ENCODE data around the gene SURF1. TPM values are rescaled to one million over a fixed set of nuclear protein-coding genes. Genes with fewer than 3 reads are reported as not detected.

SURF1 gene
- total and polyA plus RNA-seq, 9 of the 15 experiments (the other 6 are each of a cell fraction or from before 2014, with no cell fraction given): 16.1 to 31.3 (median 20.9) TPM

- peaks cover 0 to 7% of the 10 kb centered on the region in 2 experiments; a peak in 1 of 5 replicates for H3K27me3 ChIP-seq (ENCODE audit: control insufficient read depth in 2 of 2, insufficient read depth in 2 of 2, low read length in 2 of 2)
- no peak for ATAC-seq
- ChIA-PET POLR2A (interaction anchor here (0.6 to 1.9 kb wide), 3 partner anchors 22 to 61 kb away, joined by 3 to 6 read pairs (median 3); partner anchors contain the start of gene ABO), CTCF (ENCODE audit: low intra/inter-chr PET ratio) (no interaction called here)
- no peaks in the 10 kb centered on the region for H3K9me1 ChIP-seq (ENCODE audit: control insufficient read depth, insufficient read depth, low read length)
- H3K36me3 ChIP-seq (ENCODE audit: control insufficient read depth, insufficient read depth, low read length): no peaks in the 10 kb centered on the region
- H3K9me3 ChIP-seq (replicated peaks; ENCODE audit: control insufficient read depth, insufficient read depth, low read depth, low read length): peaks cover 4% of the 10 kb centered on the region
- in situ Hi-C loops (cut with MboI) (no loop called here), intact Hi-C loops (cut with micrococcal nuclease) (no loop called here)
- no peak for FAIRE-seq
- H3K4me3 ChIP-seq: no peak overlapping the region
- WGBS (ENCODE audit: insufficient coverage, low coverage, missing lambda C conversion rate): 58% methylated on average over 15 of the region's 16 CpGs
- H3K4me1 ChIP-seq (replicated peaks in 1 of 2; ENCODE audit: control insufficient read depth in 2 of 2, insufficient read depth in 2 of 2, low read length in 2 of 2): peaks cover 3 to 16% of the 10 kb centered on the region in 2 experiments; a peak in 3 of 5 replicates
- TF ChIP-seq ZNF561 (CRISPR knock-in tag; conservative IDR thresholded peaks at IDR 0.05): no peak
- TF ChIP-seq BCOR (IDR thresholded peaks at IDR 0.05): no peak
- no peak overlapping the region for H3K27ac ChIP-seq (ENCODE audit: extremely low read depth, low read depth, low read length)
- H4K20me1 ChIP-seq (replicated peaks; ENCODE audit: control insufficient read depth, insufficient read depth, low read length): no peaks in the 10 kb centered on the region
- H3K4me2 ChIP-seq (ENCODE audit: insufficient read depth, low read length): no peak overlapping the region
- no peak for DNase-seq (ENCODE audit: extremely low read depth in 1 of 4, low spot score in 3 of 4)
- no TSS peak for BruUV-seq (replicated peaks)
- H3K79me2 ChIP-seq (ENCODE audit: control insufficient read depth, insufficient read depth, low read length): no peaks in the 10 kb centered on the region
- H2AFZ ChIP-seq (ENCODE audit: low read depth, low read length): no peak overlapping the region
- no peak overlapping the region for H3K9ac ChIP-seq (ENCODE audit: insufficient read depth in 1 of 2, low read depth in 2 of 2, low read length in 2 of 2)
Observed at GRCh38 chr9:133307301-133307700, 49.0 kb downstream of the SURF1 start.

GRCh38 chr9:133306242-133307204 is 49.8 kb downstream of the SURF1 start:
- ChIA-PET CTCF (ENCODE audit: low intra/inter-chr PET ratio) (no interaction called here), POLR2A (interaction anchor here (0.6 to 1.9 kb wide), 5 partner anchors 19 to 253 kb away, joined by 3 to 6 read pairs (median 3); partner anchors contain the start of gene ABO)
- peak overlapping the region; percentile 76 for H2AFZ ChIP-seq (ENCODE audit: low read depth, low read length)
- no peaks in the 10 kb centered on the region for H4K20me1 ChIP-seq (replicated peaks; ENCODE audit: control insufficient read depth, insufficient read depth, low read length)
- H3K4me3 ChIP-seq: no peak overlapping the region
- H3K27me3 ChIP-seq (ENCODE audit: control insufficient read depth in 2 of 2, insufficient read depth in 2 of 2, low read length in 2 of 2): peaks cover 0 to 7% of the 10 kb centered on the region in 2 experiments; a peak in 1 of 5 replicates
- 0 out of 4 replicates have a peak overlapping the region, but pooled peaks of 1 of the 2 experiments have one; percentile 26 for H3K9ac ChIP-seq (ENCODE audit: insufficient read depth in 1 of 2, low read depth in 2 of 2, low read length in 2 of 2)
- no peaks in the 10 kb centered on the region for H3K9me1 ChIP-seq (ENCODE audit: control insufficient read depth, insufficient read depth, low read length)
- H3K4me2 ChIP-seq (ENCODE audit: insufficient read depth, low read length): 0 out of 2 replicates have a peak overlapping the region, but pooled peaks have one; percentile 37
- H3K9me3 ChIP-seq (replicated peaks; ENCODE audit: control insufficient read depth, insufficient read depth, low read depth, low read length): peaks cover 4% of the 10 kb centered on the region
- DNase-seq (ENCODE audit: extremely low read depth in 1 of 4, low spot score in 3 of 4) (peak in 2 of 4 experiments; percentile 24 to 28), FAIRE-seq (no peak), ATAC-seq (peak; percentile 53; the same call in 2 of the 3 replicates)
- BruUV-seq (replicated peaks): no TSS peak
- H3K27ac ChIP-seq (ENCODE audit: extremely low read depth, low read depth, low read length): no peak overlapping the region
- intact Hi-C loops (cut with micrococcal nuclease) (no loop called here), in situ Hi-C loops (cut with MboI) (no loop called here)
- peaks cover 3 to 16% of the 10 kb centered on the region in 2 experiments; a peak in 3 of 5 replicates for H3K4me1 ChIP-seq (replicated peaks in 1 of 2; ENCODE audit: control insufficient read depth in 2 of 2, insufficient read depth in 2 of 2, low read length in 2 of 2)
- H3K36me3 ChIP-seq (ENCODE audit: control insufficient read depth, insufficient read depth, low read length): no peaks in the 10 kb centered on the region
- 40% methylated on average over 30 of the region's 31 CpGs for WGBS (ENCODE audit: insufficient coverage, low coverage, missing lambda C conversion rate)
- H3K79me2 ChIP-seq (ENCODE audit: control insufficient read depth, insufficient read depth, low read length): no peaks in the 10 kb centered on the region
- TF ChIP-seq, protein P1, sequence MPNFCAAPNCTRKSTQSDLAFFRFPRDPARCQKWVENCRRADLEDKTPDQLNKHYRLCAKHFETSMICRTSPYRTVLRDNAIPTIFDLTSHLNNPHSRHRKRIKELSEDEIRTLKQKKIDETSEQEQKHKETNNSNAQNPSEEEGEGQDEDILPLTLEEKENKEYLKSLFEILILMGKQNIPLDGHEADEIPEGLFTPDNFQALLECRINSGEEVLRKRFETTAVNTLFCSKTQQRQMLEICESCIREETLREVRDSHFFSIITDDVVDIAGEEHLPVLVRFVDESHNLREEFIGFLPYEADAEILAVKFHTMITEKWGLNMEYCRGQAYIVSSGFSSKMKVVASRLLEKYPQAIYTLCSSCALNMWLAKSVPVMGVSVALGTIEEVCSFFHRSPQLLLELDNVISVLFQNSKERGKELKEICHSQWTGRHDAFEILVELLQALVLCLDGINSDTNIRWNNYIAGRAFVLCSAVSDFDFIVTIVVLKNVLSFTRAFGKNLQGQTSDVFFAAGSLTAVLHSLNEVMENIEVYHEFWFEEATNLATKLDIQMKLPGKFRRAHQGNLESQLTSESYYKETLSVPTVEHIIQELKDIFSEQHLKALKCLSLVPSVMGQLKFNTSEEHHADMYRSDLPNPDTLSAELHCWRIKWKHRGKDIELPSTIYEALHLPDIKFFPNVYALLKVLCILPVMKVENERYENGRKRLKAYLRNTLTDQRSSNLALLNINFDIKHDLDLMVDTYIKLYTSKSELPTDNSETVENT (CRISPR knock-in tag; IDR thresholded peaks at IDR 0.05): no peak
- TF ChIP-seq E2F6 (IDR thresholded peaks at IDR 0.05; ENCODE audit: borderline replicate concordance in 1 of 2, extremely low read depth in 1 of 2, insufficient read depth in 1 of 2, insufficient read length in 1 of 2, low read depth in 1 of 2, low read length in 1 of 2, poor library complexity in 1 of 2, severe bottlenecking in 1 of 2): peak in 1 of 2 experiments; percentile 76
